Right lobe of liver (tissue), 6 donors: ENCODE measurements around the gene TRPT1. TPM values are rescaled to one million over a fixed set of nuclear protein-coding genes. Genes with fewer than 3 reads are reported as not detected.

ENCODE experiments used
- ATAC-seq, 4 donors: fragments of 200-7000 bp; cut with Tn5 transposase; one replicate each; pipeline ENCODE4 v1.9.1; 2020; ENCODE audit warnings: mild to moderate bottlenecking in 4 of 4, moderate library complexity in 4 of 4
- DNase-seq, 3 donors: peaks; one replicate each; pipeline ENCODE4 v3.0.0-alpha.2; 2020
- H3K27ac ChIP-seq, 3 donors: fragments of 200-600 bp; one replicate each; pipeline ENCODE4 v1.8.0; 2022
- H3K27me3 ChIP-seq, 2 donors: fragments of 200-600 bp; one replicate each; pipeline ENCODE4 v1.8.0; 2022
- H3K36me3 ChIP-seq, 4 donors: fragments of 200-600 bp; sonication (generic) in 1 of 4; one replicate each; pipeline versions ENCODE4 v1.5.1 to v1.8.0; 2017 to 2022; ENCODE audit warnings: control low read depth in 1 of 4
- H3K4me1 ChIP-seq, 4 donors: fragments of 200-600 bp; sonication (generic) in 1 of 4; one replicate each; pipeline versions ENCODE4 v1.5.1 to v1.8.0; 2017 to 2022; ENCODE audit warnings: control low read depth in 1 of 4
- H3K4me3 ChIP-seq, 3 donors: fragments of 200-600 bp; one replicate each; pipeline ENCODE4 v1.8.0; 2022
- H3K9me3 ChIP-seq, 4 donors: fragments of 200-600 bp; sonication (generic) in 1 of 4; one replicate each; pipeline versions ENCODE4 v1.5.1 to v1.8.0; 2017 to 2022; ENCODE audit warnings: control low read depth in 1 of 4
- POLR2A ChIP-seq: fragments of 450-650 bp; IDR thresholded peaks from one replicate; pipeline ENCODE4 v1.6.1; 2017; ENCODE audit warnings: antibody characterized with exemption, mild to moderate bottlenecking
- WGBS: methylation state at CpG from one replicate; pipeline ENCODE4 v1.1.6; 2018; ENCODE audit warnings: low coverage, low lambda C conversion rate; ENCODE audit not compliant: insufficient coverage; ENCODE audit errors: missing lambda C conversion rate; 5-methylcytosine and 5-hydroxymethylcytosine counted together
- intact Hi-C, 2 donors: fragments of 100-400 bp; cut with DNase I; formaldehyde crosslinking; loops; one replicate each; pipeline versions ENCODE4 v1.11.2 to v1.14.1; 2022
- total RNA-seq, 6 experiments: library from RNA; depleted of rRNA in 2 of 6; stranded (reverse); fragments of >200 nt in 2 of 6; fragmentation: NEBNext Ultra II Directional in 3 of 6; extraction: Animal tissue kit (Norgen Biotek cat#: 25700) in 3 of 6; gene quantifications; one replicate each; pipeline versions ENCODE4 v1.1.0 to v1.2.4, GENCODE V29; 2016 to 2023
- TF ChIP-seq, protein P1 (sequence below), 4 donors: fragments of 200-600 bp in 3 of 4; fragments of 450-650 bp in 1 of 4; IDR thresholded peaks; one replicate each; pipeline versions ENCODE4 v1.5.1 to v1.8.0; 2016 to 2022; ENCODE audit warnings: antibody characterized with exemption in 4 of 4, mild to moderate bottlenecking in 2 of 4
- donor health status: DM: no; HTN: yes; CAD: no.
- donor health status: DM: no; HTN: no; CAD: no.
- donor health status: DM: no; HTN: no; CAD: no.
- donor health status: DM: no; HTN: yes; CAD: no.
- donor health status: DM: no; HTN: yes; CAD: no.

TRPT1 gene
- total RNA-seq, 6 experiments from 2014 or later = 13.5 to 29.6 (median 18.9) TPM

GRCh38 chr11:64249563-64250414 is 23.8 kb upstream of the TRPT1 start:
- Histone ChIP-seq H3K27me3 (no peaks in the 10 kb centered on the region), H3K4me3 (no peak overlapping the region), H3K27ac (no peak overlapping the region), H3K9me3 (no peaks in the 10 kb centered on the region), H3K36me3 (no peaks in the 10 kb centered on the region), H3K4me1 (peaks cover 0 to 27% (median 12%) of the 10 kb centered on the region in 4 donors)
- ATAC-seq (peak in 3 of 4 donors; percentile 7 to 25 (median 22)), DNase-seq (no peak)
- TF ChIP-seq, protein P1, sequence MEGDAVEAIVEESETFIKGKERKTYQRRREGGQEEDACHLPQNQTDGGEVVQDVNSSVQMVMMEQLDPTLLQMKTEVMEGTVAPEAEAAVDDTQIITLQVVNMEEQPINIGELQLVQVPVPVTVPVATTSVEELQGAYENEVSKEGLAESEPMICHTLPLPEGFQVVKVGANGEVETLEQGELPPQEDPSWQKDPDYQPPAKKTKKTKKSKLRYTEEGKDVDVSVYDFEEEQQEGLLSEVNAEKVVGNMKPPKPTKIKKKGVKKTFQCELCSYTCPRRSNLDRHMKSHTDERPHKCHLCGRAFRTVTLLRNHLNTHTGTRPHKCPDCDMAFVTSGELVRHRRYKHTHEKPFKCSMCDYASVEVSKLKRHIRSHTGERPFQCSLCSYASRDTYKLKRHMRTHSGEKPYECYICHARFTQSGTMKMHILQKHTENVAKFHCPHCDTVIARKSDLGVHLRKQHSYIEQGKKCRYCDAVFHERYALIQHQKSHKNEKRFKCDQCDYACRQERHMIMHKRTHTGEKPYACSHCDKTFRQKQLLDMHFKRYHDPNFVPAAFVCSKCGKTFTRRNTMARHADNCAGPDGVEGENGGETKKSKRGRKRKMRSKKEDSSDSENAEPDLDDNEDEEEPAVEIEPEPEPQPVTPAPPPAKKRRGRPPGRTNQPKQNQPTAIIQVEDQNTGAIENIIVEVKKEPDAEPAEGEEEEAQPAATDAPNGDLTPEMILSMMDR (IDR thresholded peaks at IDR 0.05) = no peak
- no peak for TF ChIP-seq POLR2A
- WGBS = 83% methylated on average over 1 of the region's 8 CpGs
- intact Hi-C loops = no loop called here

- 60% methylated on average over 1 of the region's 4 CpGs for WGBS
- Histone ChIP-seq H3K4me1 (peaks cover 0 to 27% (median 12%) of the 10 kb centered on the region in 4 donors), H3K27ac (no peak overlapping the region), H3K4me3 (no peak overlapping the region), H3K36me3 (no peaks in the 10 kb centered on the region), H3K9me3 (no peaks in the 10 kb centered on the region), H3K27me3 (no peaks in the 10 kb centered on the region)
- intact Hi-C loops = no loop called here
- ATAC-seq = no peak
- no peak for DNase-seq
- no peak for TF ChIP-seq POLR2A
- TF ChIP-seq, protein P1 (IDR thresholded peaks at IDR 0.05) = no peak
Measured at GRCh38 chr11:64249038-64249437, 23.1 kb upstream of the TRPT1 start.

GRCh38 chr11:64248578-64248977 is 22.6 kb upstream of the TRPT1 start:
- H3K4me3 ChIP-seq = no peak overlapping the region
- intact Hi-C loops = no loop called here

DNA sequence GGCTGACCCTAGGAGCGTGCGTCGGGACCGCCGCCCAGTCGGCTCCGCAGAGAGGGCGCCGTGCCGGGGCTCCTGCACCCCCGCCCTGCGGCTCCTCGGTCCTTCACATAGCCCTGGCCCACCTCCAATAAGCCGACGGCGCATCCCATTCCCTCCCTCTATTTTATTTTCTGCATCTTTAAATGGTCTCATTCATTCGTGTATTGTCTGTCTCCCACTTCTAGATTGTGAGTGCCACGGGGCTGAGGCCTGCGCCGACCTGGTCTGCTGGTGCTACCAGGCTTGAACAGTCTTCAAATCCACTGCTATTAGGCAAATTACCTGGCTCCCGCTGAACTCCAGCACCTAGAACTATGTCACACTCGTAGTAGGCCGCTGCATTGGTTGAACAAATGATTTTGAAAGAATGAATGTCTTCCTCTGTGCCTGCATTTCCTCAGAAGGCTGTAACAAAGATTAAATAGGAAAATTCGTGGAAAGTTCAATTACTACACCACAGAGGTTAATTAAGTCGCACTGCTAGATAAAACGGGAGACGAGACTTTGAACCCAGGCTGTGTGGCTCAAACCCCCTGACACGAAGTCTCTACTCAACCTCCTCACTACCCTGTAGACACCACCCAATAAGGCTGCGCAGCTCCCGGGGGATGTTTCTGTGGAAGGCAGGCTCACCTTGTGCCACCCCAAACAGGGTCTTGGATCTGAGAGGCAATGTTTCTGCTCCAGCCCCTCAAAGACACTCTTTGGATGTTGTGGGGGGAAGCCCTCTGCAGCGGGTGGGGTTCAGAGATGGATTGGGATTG is 21.9 kb upstream of the TRPT1 start:
- Histone ChIP-seq H3K27me3 (no peaks in the 10 kb centered on the region), H3K27ac (peak overlapping the region; percentile 46 to 80 (median 48)), H3K36me3 (peaks cover 0 to 5% (median 2%) of the 10 kb centered on the region in 4 donors), H3K4me1 (peaks cover 0 to 27% (median 12%) of the 10 kb centered on the region in 4 donors), H3K4me3 (peak overlapping the region; percentile 61 to 76 (median 69)), H3K9me3 (no peaks in the 10 kb centered on the region)
- no peak for DNase-seq
- intact Hi-C loops = no loop called here
- no peak for TF ChIP-seq POLR2A
- TF ChIP-seq, protein P1 (IDR thresholded peaks at IDR 0.05) = no peak
- 35% methylated on average over 17 of the region's 31 CpGs for WGBS
- ATAC-seq = peak in 2 of 4 donors; percentile 0 to 1

More at GRCh38 chr11:64248578-64248977, 22.6 kb upstream of the TRPT1 start:
- Histone ChIP-seq H3K27ac (no peak overlapping the region), H3K27me3 (no peaks in the 10 kb centered on the region), H3K9me3 (no peaks in the 10 kb centered on the region), H3K36me3 (peaks cover 0 to 4% (median 2%) of the 10 kb centered on the region in 4 donors), H3K4me1 (peaks cover 0 to 27% (median 12%) of the 10 kb centered on the region in 4 donors)
- 73% methylated on average over 3 of the region's 7 CpGs for WGBS
- DNase-seq (no peak), ATAC-seq (no peak)
- no peak for TF ChIP-seq POLR2A
- TF ChIP-seq, protein P1 (IDR thresholded peaks at IDR 0.05) = no peak
